ENCODE measurements around the gene DAAM1.

The DAAM1 gene

DNA sequence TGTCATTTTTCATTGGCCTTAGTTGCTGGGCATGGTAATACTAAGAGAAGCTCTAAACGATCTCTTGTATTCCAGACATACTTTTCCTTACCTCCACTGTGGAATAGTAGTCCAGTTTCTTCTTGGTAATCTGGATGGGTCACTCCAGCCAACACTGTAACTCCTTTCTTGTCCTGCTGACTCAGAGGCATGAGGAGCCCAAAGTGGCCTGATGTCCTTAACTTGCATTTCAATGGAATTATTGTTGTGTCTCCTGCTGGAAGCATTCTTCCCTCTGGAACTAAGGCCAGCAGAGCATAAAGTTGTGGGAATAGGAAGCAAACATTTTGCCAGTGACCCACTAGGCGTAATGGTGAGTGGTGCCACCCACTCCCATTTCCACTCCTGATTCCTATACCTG, 33.1 kb downstream of the DAAM1 start:
- DNase-seq (ENCODE audit: low read depth): no peak

DNA sequence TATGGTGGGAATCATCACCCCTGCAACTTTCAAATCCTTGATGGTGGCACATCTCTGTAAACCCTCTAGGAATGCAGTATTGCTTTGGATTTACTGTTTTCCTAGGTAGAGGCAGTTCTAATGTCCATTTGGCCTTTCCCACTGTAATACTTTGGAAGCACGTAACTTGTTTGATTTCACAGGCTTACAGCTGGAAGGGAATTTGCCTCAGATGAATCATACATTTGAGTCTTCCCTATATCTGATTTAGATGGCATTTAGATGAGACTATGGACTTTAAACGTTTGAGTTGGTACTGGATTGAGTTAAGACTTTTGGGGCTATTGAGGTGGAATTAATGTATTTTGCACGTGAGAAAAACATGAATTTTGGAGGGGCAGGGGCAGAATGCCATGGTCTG, 35.9 kb downstream of the DAAM1 start:
- no peak for DNase-seq (ENCODE audit: low read depth)

DNA sequence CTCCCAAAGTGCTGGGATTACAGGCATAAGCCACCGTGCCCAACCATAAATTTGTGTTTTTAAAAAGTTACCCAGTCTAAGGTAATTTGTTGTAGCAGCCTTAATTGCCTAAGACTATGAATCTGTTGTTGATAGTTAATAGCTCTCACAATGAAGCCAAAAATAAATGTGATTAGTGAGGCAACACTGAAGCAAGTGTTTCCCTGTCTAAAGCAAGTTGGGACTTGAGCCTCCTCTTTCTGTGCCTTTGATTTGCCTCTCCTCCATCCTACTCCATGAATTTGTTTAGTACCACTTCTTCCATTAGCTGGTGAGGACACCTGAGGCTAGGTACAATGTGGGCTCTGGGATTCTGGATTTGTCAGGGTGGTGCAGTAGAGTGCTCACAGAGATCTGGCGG, 36.8 kb downstream of the DAAM1 start:
- DNase-seq (ENCODE audit: low read depth): no peak

DNA sequence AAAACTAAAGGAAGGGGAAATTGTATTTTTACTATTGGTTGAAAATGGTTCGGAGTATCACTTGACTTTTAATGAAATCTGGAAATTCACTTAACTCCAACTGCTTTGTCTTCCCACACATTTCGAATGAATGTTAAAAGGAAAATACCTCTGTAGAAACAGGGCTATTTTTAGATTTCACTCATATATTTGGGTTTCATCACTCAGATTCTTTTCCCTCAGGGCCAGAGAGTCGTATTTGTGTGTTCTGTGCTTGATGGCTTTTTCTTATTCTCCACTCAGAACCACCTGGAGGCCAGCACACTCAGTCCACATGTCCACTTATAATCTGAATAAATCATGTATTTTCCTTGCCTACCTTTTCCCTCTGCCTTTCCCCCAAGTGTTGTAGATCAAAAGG, 40.0 kb downstream of the DAAM1 start:
- no peak for DNase-seq (ENCODE audit: low read depth)

- no peak for DNase-seq (ENCODE audit: low read depth)
Measured at GRCh38 chr14:59229653-59230406, 41.4 kb downstream of the DAAM1 start.

- DNase-seq (ENCODE audit: low read depth): no peak
Measured at GRCh38 chr14:59236195-59236594, 47.7 kb downstream of the DAAM1 start.

- DNase-seq (ENCODE audit: low read depth): no peak
Measured at GRCh38 chr14:59238216-59238615, 49.7 kb downstream of the DAAM1 start.

GRCh38 chr14:59239022-59239421, 50.6 kb downstream of the DAAM1 start:
- no peak for DNase-seq (ENCODE audit: low read depth)

- DNase-seq (ENCODE audit: low read depth): no peak
Measured at GRCh38 chr14:59240356-59240755, 51.9 kb downstream of the DAAM1 start.

GRCh38 chr14:59241121-59241520, 52.7 kb downstream of the DAAM1 start:
- no peak for DNase-seq (ENCODE audit: low read depth)

GRCh38 chr14:59243174-59243573, 54.7 kb downstream of the DAAM1 start:
- no peak for DNase-seq (ENCODE audit: low read depth)

- DNase-seq (ENCODE audit: low read depth): no peak
Measured at GRCh38 chr14:59244581-59244980, 56.1 kb downstream of the DAAM1 start.

DNA sequence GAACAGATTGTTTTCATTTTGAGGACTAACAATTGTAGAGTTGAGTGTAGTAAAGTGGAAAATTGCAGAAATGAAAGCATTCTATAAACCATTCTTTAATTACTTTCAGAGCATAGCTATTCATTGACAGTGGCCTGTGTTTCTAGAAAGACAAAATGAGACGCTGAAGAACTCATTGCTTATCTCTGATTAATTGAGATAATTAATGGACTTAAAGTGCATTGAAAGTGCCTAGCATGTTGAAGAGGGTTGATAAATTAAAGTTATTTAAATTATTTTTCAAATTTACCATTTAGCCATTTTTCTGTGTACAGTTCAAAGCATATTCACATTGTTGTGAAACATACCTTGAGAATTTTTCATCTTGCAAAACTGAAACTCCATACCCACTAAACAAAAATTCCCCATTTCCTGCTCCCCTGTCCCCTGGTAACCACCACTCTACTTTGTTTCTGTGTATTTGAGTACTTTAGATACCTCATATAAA, 57.4 kb downstream of the DAAM1 start:
- DNase-seq (ENCODE audit: low read depth): no peak

- DNase-seq (ENCODE audit: low read depth): no peak
Measured at GRCh38 chr14:59246566-59246965, 58.1 kb downstream of the DAAM1 start.

GRCh38 chr14:59247801-59248584, 59.5 kb downstream of the DAAM1 start:
- no peak for DNase-seq (ENCODE audit: low read depth)

DNA sequence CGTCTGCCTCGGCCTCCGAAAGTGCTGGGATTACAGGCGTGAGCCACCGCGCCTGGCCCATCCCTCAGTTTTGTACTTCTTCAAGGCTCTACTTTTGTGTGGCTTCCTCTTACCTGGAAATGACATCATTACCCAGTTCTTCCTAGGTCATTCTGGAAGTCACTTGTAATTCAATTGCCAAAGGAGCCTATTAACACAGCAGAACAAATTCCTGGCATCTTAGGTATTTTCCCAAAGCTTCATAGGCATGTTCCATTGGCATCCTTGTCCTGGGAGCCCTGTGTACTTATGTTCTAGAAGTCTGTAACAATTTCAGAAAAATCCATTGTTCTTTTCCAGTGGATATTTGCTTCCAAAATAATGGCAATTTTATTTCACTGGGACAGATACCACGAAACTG, 60.6 kb downstream of the DAAM1 start:
- DNase-seq (ENCODE audit: low read depth): no peak

- DNase-seq (ENCODE audit: low read depth): no peak
Measured at GRCh38 chr14:59251811-59252771, 63.6 kb downstream of the DAAM1 start.

GRCh38 chr14:59252772-59253500, 64.5 kb downstream of the DAAM1 start:
- DNase-seq (ENCODE audit: low read depth): no peak

DNA sequence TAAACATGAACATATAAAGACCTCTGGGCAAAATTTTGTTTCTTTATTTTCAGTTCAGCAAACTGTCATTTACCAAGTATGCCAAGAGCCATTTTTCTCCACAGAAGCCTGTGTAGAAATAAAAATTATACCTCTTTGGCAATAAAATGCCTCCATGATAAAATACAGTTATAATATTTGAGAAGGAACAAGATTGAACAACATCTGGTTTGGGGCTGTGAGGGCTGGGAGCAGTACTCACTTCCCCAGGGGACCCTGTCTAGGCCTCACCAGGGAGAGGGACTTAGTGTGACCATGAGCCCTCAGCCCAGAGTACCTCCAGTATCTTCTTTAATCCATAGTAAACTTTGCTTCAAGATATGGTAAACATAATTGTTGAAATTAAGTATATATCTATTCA, 65.1 kb downstream of the DAAM1 start:
- DNase-seq (ENCODE audit: low read depth): no peak

DNA sequence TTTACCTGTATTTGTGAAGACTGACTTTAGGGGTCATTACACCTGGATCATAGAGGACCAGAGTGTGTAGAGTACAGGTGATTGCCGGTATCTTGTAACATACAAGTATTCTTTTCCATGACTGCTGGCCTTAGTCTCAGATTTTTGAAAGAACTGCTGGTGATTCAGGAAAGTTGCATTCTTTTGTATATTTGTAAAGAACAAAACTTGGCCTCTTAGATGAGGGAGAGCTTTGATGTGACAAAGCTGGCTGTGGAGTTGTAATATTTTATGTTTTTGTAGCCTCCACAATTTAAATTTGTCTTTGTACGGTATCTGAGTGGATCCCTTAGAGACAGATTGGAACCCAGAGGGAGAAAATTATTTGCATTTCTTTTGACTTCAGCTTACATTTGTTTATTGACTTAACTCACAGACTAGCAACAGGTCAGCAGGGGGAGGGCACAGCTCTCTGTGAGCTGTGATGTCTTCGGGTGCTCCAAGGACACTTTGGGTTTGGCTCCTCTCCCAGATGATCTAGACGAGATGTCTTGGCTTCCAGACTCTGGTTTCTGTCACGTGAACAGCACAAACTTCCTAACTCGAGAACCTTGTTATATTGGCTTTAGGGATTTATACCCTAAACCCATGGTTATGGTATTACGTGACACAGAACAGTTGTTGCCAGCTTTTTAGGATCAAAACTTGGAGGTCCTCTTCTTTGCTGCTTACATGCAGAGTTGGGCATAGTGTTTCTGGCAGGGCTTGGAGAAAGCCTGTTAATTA, 65.9 kb downstream of the DAAM1 start:
- DNase-seq (ENCODE audit: low read depth): no peak

Measured in activated T-cell treated with anti-CD3 and anti-CD28 coated beads for 48 hours (primary cell).